ENCODE data around the gene NKAIN2.
"Not testable (repeated sequence)": the region's sequence is repeated elsewhere in the genome, so short reads cannot be mapped to it uniquely, and the experiment has no call there.

The NKAIN2 gene

GRCh38 chr6:124400261-124400999, 596.8 kb downstream of the NKAIN2 start:
- Histone ChIP-seq H3K27me3 (replicated peaks) (no peaks in the 10 kb centered on the region), H3K4me3 (ENCODE audit: low read depth, low read length) (no peak overlapping the region), H3K27ac (no peak overlapping the region), H3K36me3 (replicated peaks) (no peaks in the 10 kb centered on the region)
- peak; percentile 46 for TF ChIP-seq CTCF (IDR thresholded peaks at IDR 0.05; ENCODE audit: low read depth, low read length, missing control alignments)
- DNase-seq: no peak
- in situ Hi-C loops (cut with HindIII; ENCODE audit: low pct_ligation_motif_present, low sequenced_read_pairs): no loop called here

- H3K27ac ChIP-seq; H3K4me3 ChIP-seq (ENCODE audit: low read depth, low read length); DNase-seq; H3K27me3 ChIP-seq (replicated peaks); in situ Hi-C loops (cut with HindIII; ENCODE audit: low pct_ligation_motif_present, low sequenced_read_pairs); H3K36me3 ChIP-seq (replicated peaks): not testable (repeated sequence)
These were observed 606.8 kb downstream of the NKAIN2 start for GRCh38 chr6:124410425-124410824.

- H3K36me3 ChIP-seq (replicated peaks); H3K27ac ChIP-seq; DNase-seq; H3K27me3 ChIP-seq (replicated peaks); in situ Hi-C loops (cut with HindIII; ENCODE audit: low pct_ligation_motif_present, low sequenced_read_pairs); H3K4me3 ChIP-seq (ENCODE audit: low read depth, low read length): not testable (repeated sequence)
These were observed 609.0 kb downstream of the NKAIN2 start for GRCh38 chr6:124412657-124413056.

GRCh38 chr6:124420116-124420840, 616.6 kb downstream of the NKAIN2 start:
- H3K4me3 ChIP-seq (ENCODE audit: low read depth, low read length): no peak overlapping the region
- H3K27me3 ChIP-seq (replicated peaks): no peaks in the 10 kb centered on the region
- H3K36me3 ChIP-seq (replicated peaks): no peaks in the 10 kb centered on the region
- in situ Hi-C loops (cut with HindIII; ENCODE audit: low pct_ligation_motif_present, low sequenced_read_pairs): no loop called here
- H3K27ac ChIP-seq: no peak overlapping the region
- no peak for DNase-seq
- TF ChIP-seq CTCF (IDR thresholded peaks at IDR 0.05; ENCODE audit: low read depth, low read length, missing control alignments): no peak

- no peak for DNase-seq
- in situ Hi-C loops (cut with HindIII; ENCODE audit: low pct_ligation_motif_present, low sequenced_read_pairs): no loop called here
- Histone ChIP-seq H3K4me3 (ENCODE audit: low read depth, low read length) (no peak overlapping the region), H3K27ac (no peak overlapping the region), H3K36me3 (replicated peaks) (no peaks in the 10 kb centered on the region), H3K27me3 (replicated peaks) (no peaks in the 10 kb centered on the region)
- no peak for TF ChIP-seq CTCF (IDR thresholded peaks at IDR 0.05; ENCODE audit: low read depth, low read length, missing control alignments)
These were observed 620.0 kb downstream of the NKAIN2 start for GRCh38 chr6:124423621-124424020.

- no peak for DNase-seq
- Histone ChIP-seq H3K27ac (no peak overlapping the region), H3K4me3 (ENCODE audit: low read depth, low read length) (no peak overlapping the region), H3K27me3 (replicated peaks) (no peaks in the 10 kb centered on the region), H3K36me3 (replicated peaks) (no peaks in the 10 kb centered on the region)
- in situ Hi-C loops (cut with HindIII; ENCODE audit: low pct_ligation_motif_present, low sequenced_read_pairs): no loop called here
- no peak for TF ChIP-seq CTCF (IDR thresholded peaks at IDR 0.05; ENCODE audit: low read depth, low read length, missing control alignments)
These were observed 627.2 kb downstream of the NKAIN2 start for GRCh38 chr6:124430740-124431318.

Measured in brain microvascular endothelial cell (primary cell).